ENCODE data around the gene MYEF2.

The MYEF2 gene

GRCh38 chr15:48177766-48178647, at the start of gene MYEF2:
TSS of gene MYEF2 (minus strand) at chr15:48178295. CDS start at chr15:48178237, 58 bp downstream.
- ATAC-seq = peak; percentile 89

GRCh38 chr15:48225771-48226170, 47.7 kb upstream of the MYEF2 start:
- TF ChIP-seq CREB5 (CRISPR knock-in tag; IDR thresholded peaks at IDR 0.05; ENCODE audit: low read depth) (no peak), ARNTL (CRISPR knock-in tag; IDR thresholded peaks at IDR 0.05; ENCODE audit: borderline replicate concordance, low read depth) (no peak)
- no peak for ATAC-seq

More at GRCh38 chr15:48177766-48178647, at the start of gene MYEF2:
- TF ChIP-seq SNAI2 (CRISPR knock-in tag; IDR thresholded peaks at IDR 0.05) (peak; percentile 33), ZNF565 (CRISPR knock-in tag; conservative IDR thresholded peaks at IDR 0.05; ENCODE audit: low read depth) (no peak), TOX (CRISPR knock-in tag; IDR thresholded peaks at IDR 0.05; ENCODE audit: borderline replicate concordance) (no peak), ISL1 (CRISPR knock-in tag; IDR thresholded peaks at IDR 0.05) (no peak)

- ATAC-seq = no peak
- TF ChIP-seq CSRNP3 (CRISPR knock-in tag; IDR thresholded peaks at IDR 0.05) = no peak
- no peak for TF ChIP-seq RARB (CRISPR knock-in tag; IDR thresholded peaks at IDR 0.05)
- no peak for TF ChIP-seq ZFP3 (CRISPR knock-in tag; IDR thresholded peaks at IDR 0.05)
- TF ChIP-seq CREB5 (CRISPR knock-in tag; IDR thresholded peaks at IDR 0.05; ENCODE audit: low read depth) = no peak
- no peak for TF ChIP-seq ZNF8 (CRISPR knock-in tag; IDR thresholded peaks at IDR 0.05)
These were observed 44.5 kb upstream of the MYEF2 start for GRCh38 chr15:48222627-48223026.

- ATAC-seq = no peak
- TF ChIP-seq RARB (CRISPR knock-in tag; IDR thresholded peaks at IDR 0.05) (no peak), CREB5 (CRISPR knock-in tag; IDR thresholded peaks at IDR 0.05; ENCODE audit: low read depth) (no peak), OSR1 (CRISPR knock-in tag; IDR thresholded peaks at IDR 0.05) (no peak), ZFP30 (CRISPR knock-in tag; IDR thresholded peaks at IDR 0.05) (no peak), ESRRG (CRISPR knock-in tag; IDR thresholded peaks at IDR 0.05) (no peak), ZNF70 (CRISPR knock-in tag; IDR thresholded peaks at IDR 0.05) (no peak), ZNF8 (CRISPR knock-in tag; IDR thresholded peaks at IDR 0.05) (no peak), ZNF565 (CRISPR knock-in tag; conservative IDR thresholded peaks at IDR 0.05; ENCODE audit: low read depth) (no peak)
- TF ChIP-seq, protein P1, sequence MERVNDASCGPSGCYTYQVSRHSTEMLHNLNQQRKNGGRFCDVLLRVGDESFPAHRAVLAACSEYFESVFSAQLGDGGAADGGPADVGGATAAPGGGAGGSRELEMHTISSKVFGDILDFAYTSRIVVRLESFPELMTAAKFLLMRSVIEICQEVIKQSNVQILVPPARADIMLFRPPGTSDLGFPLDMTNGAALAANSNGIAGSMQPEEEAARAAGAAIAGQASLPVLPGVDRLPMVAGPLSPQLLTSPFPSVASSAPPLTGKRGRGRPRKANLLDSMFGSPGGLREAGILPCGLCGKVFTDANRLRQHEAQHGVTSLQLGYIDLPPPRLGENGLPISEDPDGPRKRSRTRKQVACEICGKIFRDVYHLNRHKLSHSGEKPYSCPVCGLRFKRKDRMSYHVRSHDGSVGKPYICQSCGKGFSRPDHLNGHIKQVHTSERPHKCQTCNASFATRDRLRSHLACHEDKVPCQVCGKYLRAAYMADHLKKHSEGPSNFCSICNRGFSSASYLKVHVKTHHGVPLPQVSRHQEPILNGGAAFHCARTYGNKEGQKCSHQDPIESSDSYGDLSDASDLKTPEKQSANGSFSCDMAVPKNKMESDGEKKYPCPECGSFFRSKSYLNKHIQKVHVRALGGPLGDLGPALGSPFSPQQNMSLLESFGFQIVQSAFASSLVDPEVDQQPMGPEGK (CRISPR knock-in tag; IDR thresholded peaks at IDR 0.05; ENCODE audit: borderline replicate concordance) = no peak
These were observed 43.8 kb upstream of the MYEF2 start for GRCh38 chr15:48221885-48222284.

DNA sequence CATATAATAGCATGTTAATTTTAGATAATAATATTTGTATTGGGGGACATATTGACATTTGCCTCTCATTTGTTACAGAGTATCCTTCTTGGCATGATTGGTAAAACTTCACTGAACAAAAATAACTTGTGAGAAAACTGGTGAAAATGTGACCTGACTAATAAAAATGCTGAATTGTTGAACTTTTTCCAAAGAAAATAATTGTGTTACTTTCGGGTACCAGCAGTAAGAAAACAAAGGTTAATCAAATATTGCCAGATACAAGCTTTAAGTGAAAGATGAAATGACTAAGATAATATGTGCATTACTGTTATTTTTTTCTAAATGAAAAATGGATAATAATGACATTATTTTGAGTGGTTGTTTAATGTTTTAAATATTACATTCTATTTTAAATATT, 43.2 kb upstream of the MYEF2 start:
- TF ChIP-seq ISL1 (CRISPR knock-in tag; IDR thresholded peaks at IDR 0.05) (peak; percentile 71), CSDC2 (CRISPR knock-in tag; IDR thresholded peaks at IDR 0.05) (no peak)
- no peak for ATAC-seq

DNA sequence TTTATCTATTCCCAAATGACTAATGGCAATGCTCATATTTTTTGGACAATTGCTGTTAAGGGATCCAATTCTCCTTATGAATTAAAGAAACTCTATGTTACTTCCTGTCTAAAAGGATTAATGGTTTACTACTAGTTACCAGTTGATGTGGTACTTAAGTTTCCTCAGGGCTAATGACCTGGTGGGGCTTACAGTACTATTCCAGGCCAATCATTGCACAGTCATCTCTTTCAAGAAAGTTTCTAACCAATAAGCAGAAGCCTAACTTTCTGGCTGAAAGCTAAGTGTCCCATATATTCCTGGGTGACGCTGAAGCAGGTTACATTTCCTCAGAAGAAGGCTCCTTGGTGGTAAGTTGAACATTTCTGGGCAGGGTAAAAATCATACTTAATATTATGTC, 27.9 kb upstream of the MYEF2 start, which contains the start of gene SLC12A1:
Gene SLC12A1 (plus strand): TSS at position 322 of the 400 bp plus-strand sequence. CDS start 1,418 bp downstream, outside the sequence.
- no peak for ATAC-seq

More for the DNA sequence above, 27.9 kb upstream of the MYEF2 start, which contains the start of gene SLC12A1:
- TF ChIP-seq ZNF565 (CRISPR knock-in tag; conservative IDR thresholded peaks at IDR 0.05; ENCODE audit: low read depth) = no peak
- TF ChIP-seq TOX (CRISPR knock-in tag; IDR thresholded peaks at IDR 0.05; ENCODE audit: borderline replicate concordance) = no peak
- TF ChIP-seq TCF4 (CRISPR knock-in tag; IDR thresholded peaks at IDR 0.05; ENCODE audit: borderline replicate concordance) = no peak
- no peak for TF ChIP-seq ZNF70 (CRISPR knock-in tag; IDR thresholded peaks at IDR 0.05)
- TF ChIP-seq CSDC2 (CRISPR knock-in tag; IDR thresholded peaks at IDR 0.05) = no peak
- TF ChIP-seq, protein P2, sequence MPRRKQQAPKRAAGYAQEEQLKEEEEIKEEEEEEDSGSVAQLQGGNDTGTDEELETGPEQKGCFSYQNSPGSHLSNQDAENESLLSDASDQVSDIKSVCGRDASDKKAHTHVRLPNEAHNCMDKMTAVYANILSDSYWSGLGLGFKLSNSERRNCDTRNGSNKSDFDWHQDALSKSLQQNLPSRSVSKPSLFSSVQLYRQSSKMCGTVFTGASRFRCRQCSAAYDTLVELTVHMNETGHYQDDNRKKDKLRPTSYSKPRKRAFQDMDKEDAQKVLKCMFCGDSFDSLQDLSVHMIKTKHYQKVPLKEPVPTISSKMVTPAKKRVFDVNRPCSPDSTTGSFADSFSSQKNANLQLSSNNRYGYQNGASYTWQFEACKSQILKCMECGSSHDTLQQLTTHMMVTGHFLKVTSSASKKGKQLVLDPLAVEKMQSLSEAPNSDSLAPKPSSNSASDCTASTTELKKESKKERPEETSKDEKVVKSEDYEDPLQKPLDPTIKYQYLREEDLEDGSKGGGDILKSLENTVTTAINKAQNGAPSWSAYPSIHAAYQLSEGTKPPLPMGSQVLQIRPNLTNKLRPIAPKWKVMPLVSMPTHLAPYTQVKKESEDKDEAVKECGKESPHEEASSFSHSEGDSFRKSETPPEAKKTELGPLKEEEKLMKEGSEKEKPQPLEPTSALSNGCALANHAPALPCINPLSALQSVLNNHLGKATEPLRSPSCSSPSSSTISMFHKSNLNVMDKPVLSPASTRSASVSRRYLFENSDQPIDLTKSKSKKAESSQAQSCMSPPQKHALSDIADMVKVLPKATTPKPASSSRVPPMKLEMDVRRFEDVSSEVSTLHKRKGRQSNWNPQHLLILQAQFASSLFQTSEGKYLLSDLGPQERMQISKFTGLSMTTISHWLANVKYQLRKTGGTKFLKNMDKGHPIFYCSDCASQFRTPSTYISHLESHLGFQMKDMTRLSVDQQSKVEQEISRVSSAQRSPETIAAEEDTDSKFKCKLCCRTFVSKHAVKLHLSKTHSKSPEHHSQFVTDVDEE (CRISPR knock-in tag; IDR thresholded peaks at IDR 0.05) = no peak
- TF ChIP-seq ZC3H10 (CRISPR knock-in tag; IDR thresholded peaks at IDR 0.05) = no peak
- TF ChIP-seq CSRNP3 (CRISPR knock-in tag; IDR thresholded peaks at IDR 0.05) = no peak

All from SK-N-SH treated with all-trans-retinoic acid at 6 μM for 48 hours (cell line).